Measurements from ENCODE around the gene NIPBL. TPM values are rescaled to one million over a fixed set of nuclear protein-coding genes. Genes with fewer than 3 reads are reported as not detected.
"Not testable (repeated sequence)": the region's sequence is repeated elsewhere in the genome, so short reads cannot be mapped to it uniquely, and the experiment has no call there.

Gene NIPBL
- polyA plus RNA-seq, 12 donors, result 40.1 to 79.5 (median 49.2) TPM; not detected in 1

DNA sequence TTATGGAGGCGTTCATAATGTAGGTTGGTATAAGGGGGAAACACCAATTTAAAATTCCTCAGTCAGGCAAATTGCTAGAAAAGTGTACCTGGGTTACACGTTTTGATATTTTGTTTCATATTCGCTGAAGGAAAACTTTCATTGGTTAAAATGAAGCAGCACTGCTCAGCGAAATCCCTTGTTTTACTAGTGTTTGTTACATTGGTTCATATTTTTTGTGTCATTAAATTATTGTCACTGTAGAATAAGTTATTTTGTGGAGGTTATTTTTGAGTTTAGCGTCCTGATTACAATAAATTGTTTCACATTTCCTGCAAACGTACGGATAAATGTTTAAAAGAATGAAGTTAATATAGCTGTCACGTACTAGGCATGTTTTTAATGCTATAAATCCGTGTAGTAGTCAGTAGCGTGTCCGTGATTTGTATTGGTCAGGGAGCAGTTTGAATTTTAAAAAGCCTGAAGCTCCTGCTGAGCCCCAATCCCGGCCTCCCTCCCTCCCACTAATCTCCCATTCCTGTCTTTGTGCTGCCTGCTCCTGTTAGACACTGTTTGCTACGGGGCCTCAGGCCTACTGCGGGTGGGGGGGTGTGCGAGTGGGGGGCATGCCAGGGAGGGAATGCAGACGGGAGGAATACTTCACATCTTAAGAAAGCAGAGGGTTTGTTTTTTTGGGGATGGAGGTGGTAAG is 2.0 kb downstream of the NIPBL start:
- DNase-seq, result peak; percentile 39

- DNase-seq, result no peak
These were observed 2.9 kb downstream of the NIPBL start for GRCh38 chr5:36879274-36880033.

GRCh38 chr5:36880761-36881160 is 4.2 kb downstream of the NIPBL start:
- DNase-seq, result no peak

DNA sequence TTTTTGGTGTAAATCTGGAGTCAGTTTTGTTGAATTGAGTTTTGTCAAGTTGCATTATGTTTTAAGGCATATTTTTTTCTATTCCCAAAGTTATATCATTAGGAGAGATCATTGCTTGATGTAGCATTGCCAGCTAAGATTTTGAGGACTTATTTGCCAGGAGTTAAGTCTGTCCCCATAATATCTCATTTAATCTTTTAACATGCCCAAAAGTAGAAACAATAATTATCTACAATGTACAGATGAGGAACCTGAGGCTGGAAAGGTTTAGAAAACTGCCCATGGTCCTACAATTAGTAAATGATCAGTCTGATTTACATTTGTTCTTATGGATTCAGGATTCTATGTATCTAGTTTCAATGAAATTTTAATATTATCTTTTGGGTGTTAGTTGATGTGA is 4.7 kb downstream of the NIPBL start:
- DNase-seq, result no peak

- no peak for DNase-seq
These were observed 5.2 kb downstream of the NIPBL start for GRCh38 chr5:36881807-36882206.

DNA sequence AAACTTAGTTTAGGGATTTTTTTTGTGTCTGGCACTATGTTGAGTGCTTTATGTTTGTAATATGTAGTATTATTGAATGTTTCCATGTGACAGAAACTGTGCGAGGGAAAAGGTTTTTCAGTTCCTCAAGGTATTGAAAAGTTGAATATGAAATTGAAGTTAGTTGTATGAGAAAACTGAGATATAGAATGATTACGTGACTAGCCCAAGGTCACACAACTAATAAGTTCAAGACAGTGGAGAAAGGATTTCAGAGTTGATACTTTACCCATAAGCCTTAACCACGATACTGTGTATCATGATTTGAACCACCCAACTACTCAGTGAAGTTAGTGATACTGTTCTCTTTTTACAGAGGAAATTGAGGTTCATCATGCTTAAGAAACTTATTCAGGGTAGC is 5.7 kb downstream of the NIPBL start:
- DNase-seq, result no peak

GRCh38 chr5:36883894-36884462 is 7.4 kb downstream of the NIPBL start:
- DNase-seq, result no peak

GRCh38 chr5:36885149-36885548 is 8.6 kb downstream of the NIPBL start:
- no peak for DNase-seq

GRCh38 chr5:36885566-36886485 is 9.3 kb downstream of the NIPBL start:
- no peak for DNase-seq

GRCh38 chr5:36886791-36887190 is 10.2 kb downstream of the NIPBL start:
- DNase-seq, result no peak

DNA sequence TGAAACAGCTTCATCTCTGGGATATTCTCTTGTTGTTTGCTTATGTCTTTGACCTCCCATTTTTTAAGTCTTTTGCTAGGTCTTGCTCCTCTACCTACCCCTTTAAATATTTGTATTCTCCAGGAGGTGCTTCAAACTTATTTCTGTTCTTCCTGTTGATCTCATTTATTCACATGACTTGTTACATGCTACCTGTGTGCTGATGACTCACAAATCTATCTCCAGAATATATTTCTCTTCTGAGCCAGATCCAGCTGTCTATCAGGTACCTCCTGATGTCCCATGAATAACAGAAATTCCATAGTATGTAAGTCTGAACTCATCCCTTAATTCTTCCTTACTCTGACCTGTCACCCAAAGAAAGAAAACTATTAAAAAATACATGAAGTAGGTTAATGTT is 11.0 kb downstream of the NIPBL start:
- no peak for DNase-seq

- DNase-seq, result no peak
These were observed 11.7 kb downstream of the NIPBL start for GRCh38 chr5:36888303-36888702.

GRCh38 chr5:36889264-36889663 is 12.7 kb downstream of the NIPBL start:
- no peak for DNase-seq

GRCh38 chr5:36891266-36891665 is 14.7 kb downstream of the NIPBL start:
- DNase-seq, result no peak

DNA sequence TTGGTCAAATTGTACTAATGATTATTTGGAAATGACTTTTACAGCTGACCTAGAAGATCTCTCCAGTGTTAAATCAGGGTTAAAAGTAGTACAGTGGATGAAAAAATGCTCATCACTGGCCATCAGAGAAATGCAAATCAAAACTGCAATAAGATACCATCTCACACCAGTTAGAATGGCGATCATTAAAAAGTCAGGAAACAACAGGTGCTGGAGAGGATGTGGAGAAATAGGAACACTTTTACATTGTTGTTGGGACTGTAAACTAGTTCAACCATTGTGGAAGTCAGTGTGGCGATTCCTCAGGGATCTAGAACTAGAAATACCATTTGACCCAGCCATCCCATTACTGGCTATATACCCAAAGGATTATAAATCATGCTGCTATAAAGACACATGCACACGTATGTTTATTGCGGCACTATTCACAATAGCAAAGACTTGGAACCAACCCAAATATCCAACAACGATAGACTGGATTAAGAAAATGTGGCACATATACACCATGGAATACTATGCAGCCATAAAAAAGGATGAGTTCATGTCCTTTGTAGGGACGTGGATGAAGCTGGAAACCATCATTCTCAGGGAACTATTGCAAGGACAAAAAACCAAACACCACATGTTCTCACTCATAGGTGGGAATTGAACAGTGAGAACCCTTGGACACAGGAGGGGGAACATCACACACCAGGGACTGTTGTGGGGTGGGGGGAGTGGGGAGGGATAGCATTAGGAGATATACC is 15.7 kb downstream of the NIPBL start:
- not testable (repeated sequence) for DNase-seq

- no peak for DNase-seq
These were observed 18.4 kb downstream of the NIPBL start for GRCh38 chr5:36894954-36895353.

DNA sequence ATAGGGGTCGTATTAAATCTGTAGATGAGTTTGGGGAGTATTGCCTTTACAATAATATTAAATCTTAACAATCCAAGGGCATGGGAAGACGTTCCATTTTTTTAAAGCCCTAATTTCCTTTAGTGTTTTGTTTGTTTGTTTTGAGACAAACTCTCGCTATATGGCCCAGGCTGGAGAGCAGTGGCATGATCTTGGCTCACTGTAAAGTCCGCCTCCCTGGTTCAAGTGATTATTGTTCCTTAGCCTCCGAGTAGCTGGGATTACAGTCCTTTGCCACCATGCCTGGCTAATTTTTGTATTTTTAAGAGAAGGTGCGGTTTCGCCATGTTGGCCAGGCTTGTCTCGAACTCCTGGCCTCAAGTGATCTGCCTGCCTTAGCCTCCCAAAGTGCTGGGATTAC is 19.9 kb downstream of the NIPBL start:
- no peak for DNase-seq

DNA sequence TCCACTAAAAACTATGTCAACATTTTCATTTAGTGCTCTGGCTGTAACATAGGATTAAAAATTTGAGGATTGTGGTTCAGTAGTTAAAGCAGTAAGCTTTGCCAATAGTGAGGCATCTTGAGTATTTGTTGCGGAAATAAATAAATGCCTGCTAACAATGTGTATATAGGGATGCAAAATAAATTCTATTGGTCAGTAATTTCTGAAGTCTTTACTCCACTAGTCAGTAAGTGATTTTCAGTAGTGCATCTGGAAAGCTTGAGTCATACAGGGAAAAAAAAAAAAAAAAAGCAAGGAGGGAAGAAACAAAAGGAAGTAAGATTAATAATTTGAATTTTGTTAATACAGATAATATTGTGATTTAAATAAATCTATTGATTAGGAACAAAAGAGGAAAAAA is 21.0 kb downstream of the NIPBL start:
- no peak for DNase-seq

- DNase-seq, result no peak
These were observed 23.3 kb downstream of the NIPBL start for GRCh38 chr5:36899860-36900259.

DNA sequence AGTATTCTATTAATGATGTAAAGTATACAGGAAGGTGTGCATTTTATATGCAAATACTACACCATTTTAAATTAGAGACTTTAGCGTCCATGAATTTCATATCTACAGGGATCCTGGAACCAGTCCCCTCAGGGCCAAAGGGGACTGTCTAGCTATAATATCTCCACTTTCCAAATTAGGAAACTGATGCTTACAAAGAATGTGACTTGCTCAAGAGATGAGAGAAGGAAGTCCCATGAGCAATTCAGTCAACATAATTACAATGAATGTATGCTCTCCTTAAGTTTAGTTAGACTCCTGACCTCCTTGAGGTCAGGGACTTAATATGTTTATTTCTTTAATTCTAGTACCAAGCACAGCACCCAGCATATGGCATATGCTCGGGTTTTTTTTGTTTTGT is 23.7 kb downstream of the NIPBL start:
- DNase-seq, result no peak

- DNase-seq, result not testable (repeated sequence)
These were observed 24.5 kb downstream of the NIPBL start for GRCh38 chr5:36901077-36901476.
